ENCODE results near the gene CALCOCO1. TPM values are rescaled to one million over a fixed set of nuclear protein-coding genes. Genes with fewer than 3 reads are reported as not detected.
"Not testable (repeated sequence)": the region's sequence is repeated elsewhere in the genome, so short reads cannot be mapped to it uniquely, and the experiment has no call there.

CALCOCO1 gene, protein sequence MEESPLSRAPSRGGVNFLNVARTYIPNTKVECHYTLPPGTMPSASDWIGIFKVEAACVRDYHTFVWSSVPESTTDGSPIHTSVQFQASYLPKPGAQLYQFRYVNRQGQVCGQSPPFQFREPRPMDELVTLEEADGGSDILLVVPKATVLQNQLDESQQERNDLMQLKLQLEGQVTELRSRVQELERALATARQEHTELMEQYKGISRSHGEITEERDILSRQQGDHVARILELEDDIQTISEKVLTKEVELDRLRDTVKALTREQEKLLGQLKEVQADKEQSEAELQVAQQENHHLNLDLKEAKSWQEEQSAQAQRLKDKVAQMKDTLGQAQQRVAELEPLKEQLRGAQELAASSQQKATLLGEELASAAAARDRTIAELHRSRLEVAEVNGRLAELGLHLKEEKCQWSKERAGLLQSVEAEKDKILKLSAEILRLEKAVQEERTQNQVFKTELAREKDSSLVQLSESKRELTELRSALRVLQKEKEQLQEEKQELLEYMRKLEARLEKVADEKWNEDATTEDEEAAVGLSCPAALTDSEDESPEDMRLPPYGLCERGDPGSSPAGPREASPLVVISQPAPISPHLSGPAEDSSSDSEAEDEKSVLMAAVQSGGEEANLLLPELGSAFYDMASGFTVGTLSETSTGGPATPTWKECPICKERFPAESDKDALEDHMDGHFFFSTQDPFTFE
- 40.6 and 43.6 TPM in 2 replicates for total RNA-seq (2014; rRNA removed; shearing (Covaris generic))
- polyA plus RNA-seq (2015; cell fraction: cytosol; rRNA removed): 38.0 and 41.8 TPM in 2 replicates
- 291 and 298 TPM in 2 replicates for polyA plus RNA-seq (2015; cell fraction: nucleus; rRNA removed)

- in situ Hi-C loops (cut with HindIII; ENCODE audit: low pct_unique_long_range_greater_than_20kb, low sequenced_read_pairs): no loop called here
- DNase-seq (ENCODE audit: low read depth, low spot score): peak; percentile 99
These were observed at the start of gene CALCOCO1 for GRCh38 chr12:53727310-53728041. Gene CALCOCO1 (minus strand): TSS chr12:53727452. CDS start chr12:53725242, 2,210 bp downstream.

GRCh38 chr12:53776872-53777271, 49.6 kb upstream of the CALCOCO1 start:
- in situ Hi-C loops (cut with HindIII; ENCODE audit: low pct_unique_long_range_greater_than_20kb, low sequenced_read_pairs): no loop called here
- no peak for DNase-seq (ENCODE audit: low read depth, low spot score)

GRCh38 chr12:53775478-53776145, 48.4 kb upstream of the CALCOCO1 start:
- in situ Hi-C loops (cut with HindIII; ENCODE audit: low pct_unique_long_range_greater_than_20kb, low sequenced_read_pairs): no loop called here
- DNase-seq (ENCODE audit: low read depth, low spot score): no peak

DNA sequence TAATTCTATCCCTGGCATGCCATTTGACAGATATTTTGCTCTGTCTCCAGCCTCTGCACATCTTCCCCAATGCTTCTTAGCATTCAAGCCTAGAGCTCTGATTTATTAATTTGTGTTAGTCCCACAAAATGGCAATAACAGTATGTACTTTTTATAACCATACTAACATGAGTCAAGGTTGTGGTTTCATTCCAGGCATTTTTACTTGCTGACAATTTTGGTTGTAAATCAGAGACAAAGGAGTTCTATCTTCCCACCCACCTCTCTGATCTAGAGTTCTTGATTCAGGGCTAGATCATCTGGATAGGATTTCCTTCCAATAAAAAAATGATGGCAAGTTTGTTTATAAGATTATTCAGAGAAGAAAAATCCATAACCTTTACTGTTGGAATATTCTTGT, 43.0 kb upstream of the CALCOCO1 start:
- DNase-seq (ENCODE audit: low read depth, low spot score): peak; percentile 49
- in situ Hi-C loops (cut with HindIII; ENCODE audit: low pct_unique_long_range_greater_than_20kb, low sequenced_read_pairs): no loop called here

DNA sequence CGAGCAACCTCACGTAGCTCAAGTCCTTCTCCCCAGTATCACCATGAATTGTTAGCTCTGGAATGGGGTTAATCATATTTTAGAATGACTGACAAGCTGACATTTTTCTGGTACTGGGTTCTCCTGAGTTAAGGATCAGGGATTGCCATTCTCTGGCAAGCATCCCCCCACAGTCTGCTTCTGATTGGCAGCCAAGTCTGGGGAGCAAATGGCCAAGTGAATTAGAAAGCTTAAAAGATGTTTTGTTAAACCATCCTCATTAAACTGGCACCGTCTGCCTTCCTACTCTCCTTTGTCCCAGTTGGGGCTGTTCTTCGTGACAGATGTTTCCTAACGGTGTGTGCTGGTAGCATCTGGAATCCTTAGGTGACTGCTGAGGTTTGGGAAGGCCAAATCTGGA, 41.7 kb upstream of the CALCOCO1 start:
- in situ Hi-C loops (cut with HindIII; ENCODE audit: low pct_unique_long_range_greater_than_20kb, low sequenced_read_pairs): no loop called here
- DNase-seq (ENCODE audit: low read depth, low spot score): no peak

DNA sequence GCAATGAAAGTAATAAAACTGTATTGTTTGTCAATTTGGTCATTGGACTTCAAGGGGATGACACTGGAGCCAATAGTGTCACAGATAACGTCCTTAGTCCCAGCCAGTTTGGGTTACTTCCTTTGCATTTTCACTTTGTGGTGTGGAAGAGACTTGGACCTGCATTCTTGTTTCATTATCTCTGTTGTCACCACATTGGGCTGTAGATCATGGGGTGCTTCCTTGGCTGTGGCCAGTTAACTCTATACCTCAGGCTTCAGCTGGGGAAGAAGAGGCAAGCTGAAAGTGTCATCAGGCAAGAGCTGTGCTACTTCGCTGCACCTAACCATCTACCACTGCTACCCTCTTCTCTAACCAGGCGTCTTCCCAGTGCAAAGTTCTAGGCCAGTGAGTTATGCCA, 39.6 kb upstream of the CALCOCO1 start:
- DNase-seq (ENCODE audit: low read depth, low spot score): no peak
- in situ Hi-C loops (cut with HindIII; ENCODE audit: low pct_unique_long_range_greater_than_20kb, low sequenced_read_pairs): no loop called here

GRCh38 chr12:53765891-53766290, 38.6 kb upstream of the CALCOCO1 start:
- no peak for DNase-seq (ENCODE audit: low read depth, low spot score)
- in situ Hi-C loops (cut with HindIII; ENCODE audit: low pct_unique_long_range_greater_than_20kb, low sequenced_read_pairs): no loop called here

DNA sequence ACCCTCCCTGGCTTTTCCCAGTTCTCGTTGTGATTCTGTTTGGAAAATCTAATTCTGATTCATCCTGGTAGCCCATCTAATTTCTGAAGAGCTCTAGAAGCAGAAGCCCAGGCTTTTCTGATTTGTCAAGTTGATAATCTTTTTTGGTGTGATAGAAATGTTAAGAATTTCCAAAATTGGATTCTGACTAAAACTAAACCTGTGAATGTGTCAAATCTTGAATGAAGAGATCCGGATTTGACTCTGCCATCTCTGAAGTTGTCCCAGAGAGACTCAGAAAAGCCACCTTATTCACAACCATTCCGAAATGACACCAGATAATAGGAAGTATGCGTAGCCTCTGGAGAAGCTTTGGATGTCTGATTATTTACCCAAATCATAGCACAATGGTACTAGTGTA, 37.4 kb upstream of the CALCOCO1 start:
- in situ Hi-C loops (cut with HindIII; ENCODE audit: low pct_unique_long_range_greater_than_20kb, low sequenced_read_pairs): no loop called here
- no peak for DNase-seq (ENCODE audit: low read depth, low spot score)

GRCh38 chr12:53762793-53763192, 35.5 kb upstream of the CALCOCO1 start:
- in situ Hi-C loops (cut with HindIII; ENCODE audit: low pct_unique_long_range_greater_than_20kb, low sequenced_read_pairs): not testable (repeated sequence)

DNA sequence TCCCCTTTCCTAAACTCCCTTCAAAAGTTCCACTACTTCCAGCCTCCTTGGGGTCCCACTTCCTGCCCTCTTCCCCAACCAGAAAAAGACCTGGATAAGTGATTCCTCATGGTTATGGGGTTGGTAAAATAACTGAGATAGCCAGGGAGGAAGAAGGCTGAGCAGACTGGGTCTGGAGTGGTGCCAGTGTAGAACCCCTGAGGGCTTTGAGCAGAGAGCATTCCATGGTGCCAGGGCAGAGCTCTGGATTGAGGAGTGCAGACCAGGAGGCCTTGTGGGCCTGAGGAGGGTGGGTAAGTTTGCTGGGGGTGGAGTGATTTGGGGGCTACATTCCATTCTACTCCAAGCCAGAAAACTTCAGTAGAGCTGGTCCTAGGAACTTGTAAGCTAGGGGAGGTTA, 34.1 kb upstream of the CALCOCO1 start:
- in situ Hi-C loops (cut with HindIII; ENCODE audit: low pct_unique_long_range_greater_than_20kb, low sequenced_read_pairs): no loop called here
- DNase-seq (ENCODE audit: low read depth, low spot score): no peak

More at GRCh38 chr12:53762793-53763192, 35.5 kb upstream of the CALCOCO1 start:
- DNase-seq (ENCODE audit: low read depth, low spot score): not testable (repeated sequence)

GRCh38 chr12:53759261-53759660, 32.0 kb upstream of the CALCOCO1 start:
- in situ Hi-C loops (cut with HindIII; ENCODE audit: low pct_unique_long_range_greater_than_20kb, low sequenced_read_pairs): no loop called here

DNA sequence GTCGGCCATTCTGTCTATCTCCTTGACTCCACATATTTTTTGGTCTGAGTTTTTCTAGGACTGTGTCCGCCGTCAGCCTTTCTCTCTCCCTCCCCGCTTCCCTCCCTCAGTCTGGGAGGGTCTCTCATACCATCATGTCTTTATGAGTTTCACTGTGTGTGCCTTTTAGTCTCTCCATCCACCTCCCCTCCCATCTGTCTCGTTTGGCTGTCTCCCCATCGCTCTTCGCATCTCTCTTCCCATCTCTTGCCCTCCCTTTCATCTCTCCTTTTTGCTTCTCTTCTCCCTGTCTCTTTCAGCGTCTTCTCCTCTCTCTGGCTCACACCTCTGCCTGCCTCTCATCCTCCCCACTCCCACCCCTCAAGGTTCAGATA, 31.5 kb upstream of the CALCOCO1 start:
- in situ Hi-C loops (cut with HindIII; ENCODE audit: low pct_unique_long_range_greater_than_20kb, low sequenced_read_pairs): no loop called here
- DNase-seq (ENCODE audit: low read depth, low spot score): no peak

More at GRCh38 chr12:53759261-53759660, 32.0 kb upstream of the CALCOCO1 start:
- no peak for DNase-seq (ENCODE audit: low read depth, low spot score)

DNA sequence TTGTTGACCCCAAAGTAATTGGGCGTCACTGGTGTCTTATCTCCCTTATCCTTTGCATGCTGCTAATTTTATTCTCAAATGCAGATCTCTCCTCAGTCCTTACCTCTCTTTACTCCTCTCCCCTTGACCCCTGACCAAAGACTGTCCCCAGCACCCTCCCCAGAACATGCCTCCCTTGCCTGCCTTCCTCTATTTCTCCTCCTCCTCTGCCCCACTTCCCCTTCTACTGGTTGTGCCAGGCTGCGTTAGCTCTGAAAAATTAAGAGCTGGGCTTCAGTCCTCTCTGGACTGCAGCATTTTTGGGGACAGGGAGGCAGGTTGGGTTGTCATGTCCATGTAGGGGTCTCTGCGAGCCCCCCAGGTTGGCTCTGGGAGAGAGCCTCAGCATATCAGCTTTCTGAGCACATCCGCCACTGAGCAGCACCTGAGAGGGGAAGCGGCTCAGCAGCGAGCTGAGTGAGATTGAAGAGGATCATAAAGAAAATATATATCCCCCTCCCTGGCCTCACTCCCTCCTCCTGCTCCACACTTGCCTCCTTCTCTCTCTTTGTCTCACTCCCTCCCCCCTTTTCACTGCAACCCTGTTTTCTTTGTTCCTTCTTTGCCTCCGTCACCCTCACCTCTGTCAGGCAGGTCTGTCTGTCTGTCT, 31.0 kb upstream of the CALCOCO1 start:
- in situ Hi-C loops (cut with HindIII; ENCODE audit: low pct_unique_long_range_greater_than_20kb, low sequenced_read_pairs): no loop called here
- no peak for DNase-seq (ENCODE audit: low read depth, low spot score)

DNA sequence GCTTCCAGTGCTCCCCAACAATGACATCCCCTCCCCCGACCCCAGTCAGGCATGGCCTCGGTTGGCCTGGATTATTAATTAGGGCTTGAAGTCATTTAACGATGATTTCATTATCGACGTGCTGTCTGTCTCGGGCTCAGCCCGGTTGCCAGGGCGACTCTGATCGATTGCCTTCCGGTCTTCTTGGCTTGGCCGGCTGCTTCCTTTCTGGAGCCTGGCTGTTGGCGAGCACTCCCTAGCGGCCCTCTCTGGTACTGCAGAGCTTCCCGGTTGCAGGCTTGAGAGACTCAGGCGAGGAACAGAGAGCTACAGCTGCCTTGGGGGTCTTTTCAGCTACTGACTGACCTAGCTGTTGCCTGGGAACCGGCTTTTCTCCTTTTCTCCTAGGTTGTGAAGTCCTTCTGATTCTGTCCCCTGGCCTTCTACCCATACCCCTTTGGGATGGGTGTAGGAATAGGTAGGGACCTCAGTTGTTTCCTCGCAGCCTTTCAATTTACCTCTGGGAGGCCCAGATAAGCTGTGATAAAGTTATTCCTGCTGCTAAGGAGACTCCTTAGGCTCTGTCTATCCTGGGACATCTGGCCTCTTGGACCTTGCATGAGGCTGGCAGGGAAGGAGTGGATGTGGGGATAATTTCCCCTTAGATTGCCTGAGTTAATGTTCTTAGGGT, 30.0 kb upstream of the CALCOCO1 start:
- in situ Hi-C loops (cut with HindIII; ENCODE audit: low pct_unique_long_range_greater_than_20kb, low sequenced_read_pairs): no loop called here
- DNase-seq (ENCODE audit: low read depth, low spot score): peak; percentile 84

GRCh38 chr12:53756300-53757100, 29.2 kb upstream of the CALCOCO1 start:
- in situ Hi-C loops (cut with HindIII; ENCODE audit: low pct_unique_long_range_greater_than_20kb, low sequenced_read_pairs): no loop called here
- DNase-seq (ENCODE audit: low read depth, low spot score): no peak

GRCh38 chr12:53755893-53756292, 28.6 kb upstream of the CALCOCO1 start:
- in situ Hi-C loops (cut with HindIII; ENCODE audit: low pct_unique_long_range_greater_than_20kb, low sequenced_read_pairs): no loop called here
- DNase-seq (ENCODE audit: low read depth, low spot score): no peak
